ENCODE measurements around the gene LSP1. TPM values are rescaled to one million over a fixed set of nuclear protein-coding genes. Genes with fewer than 3 reads are reported as not detected.

LSP1 gene
- total and polyA plus RNA-seq, 2 of the 4 experiments (the other 2 are of a cell fraction) = not detected

DNA sequence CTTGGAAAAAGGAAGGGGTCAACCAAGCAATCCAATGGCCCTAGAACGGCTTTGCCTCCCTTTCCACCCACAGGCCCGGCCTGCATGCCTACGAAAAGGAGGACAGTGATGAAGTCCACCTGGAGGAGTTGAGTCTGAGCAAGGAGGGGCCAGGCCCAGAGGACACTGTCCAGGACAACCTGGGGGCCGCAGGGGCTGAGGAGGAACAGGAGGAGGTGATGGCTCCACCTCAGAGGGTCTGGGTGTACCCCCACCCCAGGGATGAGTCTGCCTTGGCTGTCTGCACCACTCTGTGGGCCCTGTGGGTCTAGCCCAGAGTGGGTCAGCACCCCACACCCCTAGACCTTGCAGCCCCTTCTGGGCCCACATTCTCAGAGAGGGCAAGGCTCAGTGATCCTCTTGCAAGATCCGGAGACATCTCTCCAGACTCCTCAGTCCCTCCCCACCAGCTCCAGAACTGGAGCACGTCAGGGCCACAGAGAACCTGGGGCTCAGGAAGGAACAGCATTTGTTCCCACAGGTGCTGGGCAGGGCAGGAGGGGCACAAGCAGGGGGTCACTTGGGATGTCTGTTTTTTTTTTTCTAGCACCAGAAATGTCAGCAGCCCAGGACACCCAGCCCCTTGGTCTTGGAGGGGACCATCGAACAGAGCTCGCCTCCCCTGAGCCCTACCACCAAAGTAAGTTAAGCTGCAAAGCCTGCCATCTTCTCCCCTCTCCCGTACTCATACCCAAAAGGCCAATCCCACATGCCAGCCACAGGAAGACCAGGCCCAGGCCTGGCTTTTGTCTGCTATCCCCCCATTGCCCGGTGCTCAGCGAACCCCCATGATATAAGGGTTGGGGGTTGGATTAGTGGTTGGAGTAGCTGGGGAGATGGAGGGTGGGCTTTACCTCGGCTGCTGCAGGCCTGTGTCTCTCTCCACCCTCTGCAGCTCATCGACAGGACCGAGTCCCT, 30.7 kb downstream of the LSP1 start:
- no peaks in the 10 kb centered on the region for H3K36me3 ChIP-seq (ENCODE audit: control insufficient read depth, insufficient read depth, low read length)
- ChIA-PET POLR2A (ENCODE audit: unreplicated experiment) (no interaction called here), CTCF (interaction anchor here (0.5 kb wide), 1 partner anchor 197 kb away, joined by 4 read pairs; no protein-coding TSS in a partner anchor)

More for the DNA sequence above, 30.7 kb downstream of the LSP1 start:
- in situ Hi-C loops (cut with MboI; ENCODE audit: low sequenced_read_pairs) = loop anchor here (5.0 kb wide), 1 partner anchor 269 kb away; no protein-coding TSS in a partner anchor
- no peak overlapping the region for H3K4ac ChIP-seq (ENCODE audit: low read depth, low read length)
- no peak overlapping the region for H3K23ac ChIP-seq (ENCODE audit: low read depth, low read length)
- no peak overlapping the region for H2BK120ac ChIP-seq (ENCODE audit: low read depth, low read length)
- no peaks in the 10 kb centered on the region for H3K79me1 ChIP-seq (ENCODE audit: low read depth in 1 of 2, low read length in 2 of 2)
- H3K9ac ChIP-seq (ENCODE audit: low read depth, low read length) = no peak overlapping the region
- H3K9me1 ChIP-seq (ENCODE audit: insufficient read depth, low read length) = no peaks in the 10 kb centered on the region
- no CpG with 5 or more reads among the region's 14 CpGs for WGBS, 2 experiments (ENCODE audit: extremely low coverage in 2 of 2, insufficient read length in 1 of 2)
- H3K56ac ChIP-seq (ENCODE audit: extremely low read depth, insufficient read depth, low read length) = no peak overlapping the region
- intact Hi-C loops (cut with micrococcal nuclease) = no loop called here
- H3K4me3 ChIP-seq (ENCODE audit: insufficient read depth, low read depth, low read length) = no peak overlapping the region
- ATAC-seq (ENCODE audit: low read depth) (no peak), DNase-seq (no peak)
- no peaks in the 10 kb centered on the region for H3K9me3 ChIP-seq (ENCODE audit: control insufficient read depth, insufficient read depth, low read length)
- no peak overlapping the region for H4K91ac ChIP-seq (ENCODE audit: insufficient read depth, low read depth, low read length)
- no peak overlapping the region for H4K8ac ChIP-seq (ENCODE audit: low read depth in 2 of 2, low read length in 2 of 2)
- H2BK20ac ChIP-seq (ENCODE audit: low read depth, low read length) = no peak overlapping the region
- H3K4me2 ChIP-seq (ENCODE audit: low read depth, low read length) = no peak overlapping the region
- no peaks in the 10 kb centered on the region for H4K20me1 ChIP-seq (ENCODE audit: insufficient read depth, low read length)
- H3K14ac ChIP-seq (replicated peaks; ENCODE audit: low read depth, low read length) = no peak overlapping the region
- BruUV-seq (replicated peaks) = no TSS peak
- no peak overlapping the region for H4K5ac ChIP-seq (ENCODE audit: low read depth, low read length)
- H3K27ac ChIP-seq (ENCODE audit: insufficient read depth, low read length) = no peak overlapping the region
- peaks cover 26% of the 10 kb centered on the region for H3K27me3 ChIP-seq (ENCODE audit: control insufficient read depth, insufficient read depth, low read length)
- dilution Hi-C loops (cut with HindIII; ENCODE audit: low sequenced_read_pairs, unreplicated experiment) = no loop called here
- H2BK15ac ChIP-seq (ENCODE audit: low read depth, low read length) = no peak overlapping the region
- H3K18ac ChIP-seq (ENCODE audit: low read depth, low read length) = no peak overlapping the region
- H2BK5ac ChIP-seq (ENCODE audit: low read depth, low read length, poor library complexity, severe bottlenecking) = no peak overlapping the region
- H2AFZ ChIP-seq (replicated peaks; ENCODE audit: low read length, poor library complexity) = no peak overlapping the region
- TF ChIP-seq MAFK (IDR thresholded peaks at IDR 0.05; ENCODE audit: low read depth, low read length) (no peak), CTCF (conservative IDR thresholded peaks at IDR 0.05; ENCODE audit: low read depth, low read length) (no peak), MAZ (IDR thresholded peaks at IDR 0.05; ENCODE audit: borderline replicate concordance, low read depth, low read length) (no peak), NFE2L2 (IDR thresholded peaks at IDR 0.05; ENCODE audit: low read depth, low read length) (no peak), SMC3 (IDR thresholded peaks at IDR 0.05; ENCODE audit: low read depth, low read length) (no peak)
- H3K4me1 ChIP-seq (ENCODE audit: control insufficient read depth, insufficient read depth, low read length) = no peaks in the 10 kb centered on the region
- H2AK9ac ChIP-seq (replicated peaks; ENCODE audit: low read depth, low read length, poor library complexity) = no peak overlapping the region
- no peak overlapping the region for H2AK5ac ChIP-seq (ENCODE audit: low read depth, low read length)
